ENCODE results near the gene EFCAB14. TPM values are rescaled to one million over a fixed set of nuclear protein-coding genes. Genes with fewer than 3 reads are reported as not detected.
A peak's percentile ranks its signal among the peaks of the same experiment; 100 is the strongest.
"Not testable (repeated sequence)": the region's sequence is repeated elsewhere in the genome, so short reads cannot be mapped to it uniquely, and the experiment has no call there.

Gene EFCAB14
- total RNA-seq, 1 donor from 2014 or later = 59.0 TPM

GRCh38 chr1:46659307-46659870, 59.5 kb downstream of the EFCAB14 start:
- H3K9me3 ChIP-seq (replicated peaks) = no peaks in the 10 kb centered on the region
- H3K27me3 ChIP-seq (ENCODE audit: low read depth) = no peaks in the 10 kb centered on the region
- H3K36me3 ChIP-seq = peaks cover 78% of the 10 kb centered on the region
- H3K4me3 ChIP-seq = no peak overlapping the region
- H3K27ac ChIP-seq (replicated peaks) = no peak overlapping the region
- peaks cover 28% of the 10 kb centered on the region for H3K4me1 ChIP-seq
- no peak for DNase-seq
- intact Hi-C loops (cut with micrococcal nuclease) = no loop called here
- no peak for TF ChIP-seq CTCF (IDR thresholded peaks at IDR 0.05; ENCODE audit: borderline replicate concordance)

DNA sequence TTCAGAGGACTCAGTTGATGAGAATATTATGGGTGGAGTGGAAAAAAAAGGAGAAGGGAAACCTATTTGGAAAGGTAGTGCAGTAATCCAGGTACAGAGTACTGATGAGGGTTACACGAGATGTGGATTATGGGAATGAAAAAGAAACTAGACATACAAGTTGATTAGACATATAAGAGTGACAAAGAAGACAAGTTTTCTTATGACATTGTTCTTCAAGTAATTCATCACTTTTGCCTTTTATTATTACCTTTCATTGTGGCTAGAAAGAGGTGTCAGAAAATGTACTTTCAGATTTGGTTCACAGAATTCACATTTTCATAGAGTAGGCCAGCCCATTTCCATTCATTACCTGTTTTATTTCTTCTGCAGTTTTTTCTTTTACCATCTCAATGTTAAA, 61.1 kb downstream of the EFCAB14 start:
- intact Hi-C loops (cut with micrococcal nuclease) = no loop called here
- Histone ChIP-seq H3K9me3 (replicated peaks) (no peaks in the 10 kb centered on the region), H3K27ac (replicated peaks) (peak overlapping the region; percentile 31), H3K36me3 (peaks cover 83% of the 10 kb centered on the region), H3K4me1 (peaks cover 36% of the 10 kb centered on the region), H3K4me3 (no peak overlapping the region), H3K27me3 (ENCODE audit: low read depth) (no peaks in the 10 kb centered on the region)
- TF ChIP-seq CTCF (IDR thresholded peaks at IDR 0.05; ENCODE audit: borderline replicate concordance) = no peak
- DNase-seq = no peak

GRCh38 chr1:46656643-46657042, 62.3 kb downstream of the EFCAB14 start:
- peaks cover 36% of the 10 kb centered on the region for H3K4me1 ChIP-seq
- TF ChIP-seq CTCF (IDR thresholded peaks at IDR 0.05; ENCODE audit: borderline replicate concordance) = no peak
- H3K27me3 ChIP-seq (ENCODE audit: low read depth) = no peaks in the 10 kb centered on the region
- H3K27ac ChIP-seq (replicated peaks) = peak overlapping the region; percentile 31
- H3K36me3 ChIP-seq = peaks cover 87% of the 10 kb centered on the region
- no peak overlapping the region for H3K4me3 ChIP-seq
- H3K9me3 ChIP-seq (replicated peaks) = no peaks in the 10 kb centered on the region
- intact Hi-C loops (cut with micrococcal nuclease) = no loop called here
- no peak for DNase-seq

DNA sequence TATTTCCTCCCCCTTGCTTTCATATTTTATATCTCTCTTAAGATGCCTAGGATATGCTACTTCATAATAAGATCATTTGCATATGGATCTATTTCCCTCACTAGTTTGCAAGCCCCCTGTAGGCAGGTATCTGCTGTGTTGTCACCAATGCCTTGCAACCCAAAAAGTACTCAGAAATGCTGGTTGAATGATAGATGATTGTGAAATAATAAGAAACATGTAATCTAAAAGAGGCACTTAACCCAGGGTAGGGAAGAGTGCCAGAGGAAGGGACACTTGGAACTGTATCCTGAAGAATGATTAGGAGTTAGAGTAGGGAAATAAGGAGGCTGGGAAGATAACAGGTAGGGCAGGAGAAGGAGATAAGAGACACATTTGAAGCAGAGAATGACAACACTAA, 63.1 kb downstream of the EFCAB14 start:
- peaks cover 36% of the 10 kb centered on the region for H3K4me1 ChIP-seq
- no peak for DNase-seq
- no peak overlapping the region for H3K4me3 ChIP-seq
- H3K36me3 ChIP-seq = peaks cover 84% of the 10 kb centered on the region
- H3K27me3 ChIP-seq (ENCODE audit: low read depth) = no peaks in the 10 kb centered on the region
- no peak for TF ChIP-seq CTCF (IDR thresholded peaks at IDR 0.05; ENCODE audit: borderline replicate concordance)
- H3K9me3 ChIP-seq (replicated peaks) = no peaks in the 10 kb centered on the region
- no peak overlapping the region for H3K27ac ChIP-seq (replicated peaks)
- intact Hi-C loops (cut with micrococcal nuclease) = no loop called here

DNA sequence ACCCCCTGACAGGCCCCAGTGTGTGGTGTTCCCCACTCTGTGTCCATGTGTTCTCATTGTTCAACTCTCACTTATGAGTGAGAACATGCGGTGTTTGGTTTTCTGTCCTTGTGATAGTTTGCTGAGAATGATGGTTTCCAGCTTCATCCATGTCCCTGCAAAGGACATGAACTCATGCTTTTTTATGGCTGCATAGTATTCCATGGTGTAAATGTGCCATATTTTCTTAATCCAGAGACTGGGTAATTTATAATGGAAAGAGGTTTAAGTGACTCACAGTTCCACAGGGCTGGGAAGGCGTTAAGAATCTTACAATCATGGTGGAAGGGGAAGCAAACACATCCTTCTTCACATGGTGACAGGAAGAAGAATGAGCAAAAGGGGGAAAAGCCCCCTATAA, 64.2 kb downstream of the EFCAB14 start:
- Histone ChIP-seq H3K36me3 (peaks cover 90% of the 10 kb centered on the region), H3K9me3 (replicated peaks) (peaks cover 11% of the 10 kb centered on the region), H3K4me1 (peaks cover 36% of the 10 kb centered on the region)
- H3K4me3 ChIP-seq; intact Hi-C loops (cut with micrococcal nuclease); DNase-seq; H3K27me3 ChIP-seq (ENCODE audit: low read depth); H3K27ac ChIP-seq (replicated peaks): not testable (repeated sequence)

GRCh38 chr1:46654012-46654411, 64.9 kb downstream of the EFCAB14 start:
- intact Hi-C loops (cut with micrococcal nuclease) = no loop called here
- H3K4me1 ChIP-seq = peaks cover 36% of the 10 kb centered on the region
- H3K27ac ChIP-seq (replicated peaks) = peak overlapping the region; percentile 31
- H3K36me3 ChIP-seq = peaks cover 90% of the 10 kb centered on the region
- no peak for TF ChIP-seq CTCF (IDR thresholded peaks at IDR 0.05; ENCODE audit: borderline replicate concordance)
- DNase-seq = no peak
- no peaks in the 10 kb centered on the region for H3K27me3 ChIP-seq (ENCODE audit: low read depth)
- H3K9me3 ChIP-seq (replicated peaks) = peaks cover 14% of the 10 kb centered on the region
- no peak overlapping the region for H3K4me3 ChIP-seq
